HG03045 (cell line): Measurements from ENCODE around the gene STAG3.
A peak's percentile ranks its signal among the peaks of the same experiment; 100 is the strongest.
"Not testable (repeated sequence)": the region's sequence is repeated elsewhere in the genome, so short reads cannot be mapped to it uniquely, and the experiment has no call there.

Experiments
- ATAC-seq: cut with Tn5 transposase; IDR thresholded peaks from one replicate; pipeline ENCODE4 v1.9.1; 2021; ENCODE audit warnings: mild to moderate bottlenecking, moderate library complexity; ENCODE audit not compliant: unreplicated experiment

STAG3 gene

GRCh38 chr7:100173806-100174495, 3.8 kb upstream of the STAG3 start:
- ATAC-seq = no peak

DNA sequence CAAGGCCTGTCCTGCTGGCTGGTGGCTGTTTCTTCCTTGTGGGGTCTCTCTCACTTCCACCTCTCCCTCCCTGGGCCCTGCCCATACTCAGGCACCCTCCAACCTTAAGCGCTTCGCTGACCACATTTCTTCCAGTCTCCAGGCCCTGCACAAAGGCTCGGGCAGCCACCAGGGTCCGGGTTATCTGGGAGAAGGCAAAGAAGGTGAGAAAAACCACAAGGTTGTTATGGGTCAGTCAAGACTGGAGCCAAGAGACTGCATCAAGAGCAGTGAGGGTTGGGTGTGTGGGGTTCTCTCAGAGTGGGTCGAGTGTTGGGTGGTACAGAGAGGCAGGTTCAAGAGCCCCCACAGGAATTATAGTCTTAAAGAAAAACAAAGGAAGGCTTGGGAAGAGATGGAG, 3.1 kb upstream of the STAG3 start:
- no peak for ATAC-seq

DNA sequence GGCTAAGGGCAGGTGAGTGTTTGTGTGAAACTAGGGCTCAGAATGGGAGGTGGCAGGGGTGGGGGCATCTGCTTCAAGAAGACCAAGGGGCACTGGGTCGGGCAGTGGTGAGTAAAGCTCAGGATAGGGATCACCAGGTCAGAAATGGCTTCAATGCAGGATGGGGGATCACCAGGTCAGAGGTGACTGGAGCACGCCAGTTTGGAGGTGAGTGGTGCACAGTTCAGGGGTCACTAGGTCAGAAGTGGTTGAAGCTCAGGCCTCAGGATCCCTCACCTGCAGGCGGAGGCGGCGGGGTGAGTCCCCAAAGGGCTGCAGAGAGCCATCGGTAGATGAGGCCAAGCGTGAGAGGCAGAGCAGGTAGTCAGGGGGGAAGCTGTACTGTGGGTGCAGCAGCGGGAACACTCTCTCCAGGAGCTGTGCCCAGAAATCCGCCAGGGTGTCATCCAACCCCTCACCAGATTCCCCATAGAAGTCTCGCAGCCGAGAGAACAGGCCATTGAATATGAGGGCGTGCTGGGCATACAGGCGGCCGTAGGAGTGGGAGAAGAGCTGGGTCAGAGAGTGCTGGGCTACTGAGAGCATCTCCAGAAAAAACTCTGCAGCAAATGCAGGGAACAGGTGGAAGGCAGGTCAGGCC, 2.3 kb upstream of the STAG3 start:
- no peak for ATAC-seq

DNA sequence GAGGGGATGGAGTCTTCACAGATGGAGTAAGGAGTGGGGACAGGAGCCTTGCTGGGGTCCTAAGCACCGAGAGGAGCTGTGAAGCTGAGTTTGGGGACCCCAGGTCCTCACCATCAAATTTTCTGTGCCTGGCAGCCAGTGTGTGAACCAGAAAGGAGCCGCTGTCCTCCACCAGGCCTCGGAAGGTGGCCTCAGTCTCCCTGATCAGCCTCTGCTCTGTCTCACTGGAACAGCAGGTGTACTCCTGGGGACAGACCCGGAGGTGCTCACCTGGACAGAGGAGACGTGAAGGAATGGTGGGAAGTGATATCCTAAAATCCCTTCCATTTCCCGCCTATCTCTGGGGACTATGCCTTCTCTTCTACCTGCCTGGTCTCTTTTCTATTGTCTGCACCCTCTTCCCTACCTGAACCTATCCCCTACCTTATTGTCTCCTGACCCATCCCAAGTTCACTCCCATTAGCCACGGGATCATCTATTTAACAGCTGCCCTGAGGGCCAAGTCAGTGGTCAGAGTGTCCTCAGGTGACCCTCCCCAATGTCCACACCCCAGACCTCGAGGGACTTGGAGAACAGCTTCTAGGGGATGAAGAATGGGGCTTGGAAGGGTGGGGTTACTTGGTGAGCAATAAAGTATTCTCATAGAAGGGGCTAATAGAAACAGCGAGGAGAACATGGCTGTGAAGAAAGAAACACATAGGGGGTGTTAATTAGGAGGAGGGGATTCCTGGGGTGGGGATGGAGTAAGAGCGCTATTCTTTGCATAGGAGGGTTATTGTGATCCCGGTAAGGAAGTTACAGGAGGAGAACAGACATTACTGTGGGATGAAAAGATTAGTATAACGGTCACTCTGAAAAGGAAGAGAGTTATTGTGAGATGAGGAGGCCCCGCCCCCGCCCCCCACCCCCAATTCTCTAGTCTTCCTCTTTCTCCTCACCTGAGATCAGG, 1.3 kb upstream of the STAG3 start:
- ATAC-seq = no peak

GRCh38 chr7:100180084-100180483, 2.4 kb downstream of the STAG3 start:
- not testable (repeated sequence) for ATAC-seq

DNA sequence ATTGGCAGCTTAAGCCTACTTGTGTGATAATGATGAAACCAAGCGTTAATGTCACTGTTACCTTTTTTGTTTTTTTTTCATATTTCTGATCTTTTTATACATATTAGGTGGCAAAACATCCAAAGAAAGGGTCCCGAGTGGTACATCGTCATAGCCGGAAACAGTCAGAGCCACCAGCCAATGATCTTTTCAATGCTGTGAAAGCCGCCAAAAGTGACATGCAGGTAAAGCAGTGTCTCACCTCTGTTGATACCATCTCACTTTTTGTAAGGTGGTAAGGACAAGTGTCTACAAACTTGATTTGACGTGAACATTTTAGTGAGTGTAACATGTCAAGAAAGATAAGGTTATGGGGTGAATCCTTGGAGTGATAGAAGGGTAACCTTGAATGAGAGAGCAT, 4.9 kb downstream of the STAG3 start:
- ATAC-seq = not testable (repeated sequence)

GRCh38 chr7:100183090-100183489, 5.4 kb downstream of the STAG3 start:
- not testable (repeated sequence) for ATAC-seq

- no peak for ATAC-seq
Measured at GRCh38 chr7:100185726-100186125, 8.0 kb downstream of the STAG3 start.

DNA sequence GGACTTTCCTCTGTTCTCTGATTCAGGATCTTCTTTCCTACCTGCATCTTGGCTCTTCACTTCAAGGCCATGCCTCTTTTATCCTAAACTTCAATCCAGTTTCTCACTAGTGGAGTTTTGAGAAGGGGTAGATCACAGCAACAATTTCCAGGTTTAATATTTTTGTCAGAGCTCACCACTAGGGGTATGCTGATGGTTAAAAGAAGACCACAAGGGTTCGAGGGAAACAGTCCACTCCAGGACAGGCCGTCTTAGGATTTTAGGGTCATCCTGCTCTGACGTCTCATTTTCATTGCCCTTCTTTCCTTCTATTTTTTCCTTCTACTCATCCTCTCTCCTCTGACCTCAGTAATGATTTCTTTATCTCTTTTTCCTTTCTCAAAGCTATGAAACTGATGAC, 11.3 kb downstream of the STAG3 start:
- ATAC-seq = no peak

GRCh38 chr7:100190048-100190711, 12.5 kb downstream of the STAG3 start:
- no peak for ATAC-seq

- no peak for ATAC-seq
Measured at GRCh38 chr7:100191775-100192174, 14.1 kb downstream of the STAG3 start.

GRCh38 chr7:100192281-100192862, 14.7 kb downstream of the STAG3 start:
- not testable (repeated sequence) for ATAC-seq

DNA sequence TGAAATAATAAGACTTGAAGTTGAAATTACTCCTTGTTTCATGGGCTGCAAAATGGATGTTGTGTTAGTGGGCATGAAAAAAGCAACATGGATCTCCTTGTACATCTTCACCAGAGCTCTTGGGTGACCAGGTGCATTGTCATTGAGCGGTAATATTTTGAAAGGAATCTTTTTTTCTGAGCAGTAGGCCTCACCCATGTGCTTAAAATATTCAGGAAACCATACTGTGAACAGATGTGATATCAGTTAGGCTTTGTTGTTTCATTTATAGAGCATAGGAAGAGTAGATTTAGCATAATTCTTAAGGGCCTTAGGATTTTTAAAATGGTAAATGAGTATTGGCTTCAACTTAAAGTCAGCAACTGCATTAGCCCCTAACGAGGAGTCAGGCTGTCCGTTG, 15.3 kb downstream of the STAG3 start:
- no peak for ATAC-seq

GRCh38 chr7:100195222-100195621, 17.5 kb downstream of the STAG3 start:
- no peak for ATAC-seq

DNA sequence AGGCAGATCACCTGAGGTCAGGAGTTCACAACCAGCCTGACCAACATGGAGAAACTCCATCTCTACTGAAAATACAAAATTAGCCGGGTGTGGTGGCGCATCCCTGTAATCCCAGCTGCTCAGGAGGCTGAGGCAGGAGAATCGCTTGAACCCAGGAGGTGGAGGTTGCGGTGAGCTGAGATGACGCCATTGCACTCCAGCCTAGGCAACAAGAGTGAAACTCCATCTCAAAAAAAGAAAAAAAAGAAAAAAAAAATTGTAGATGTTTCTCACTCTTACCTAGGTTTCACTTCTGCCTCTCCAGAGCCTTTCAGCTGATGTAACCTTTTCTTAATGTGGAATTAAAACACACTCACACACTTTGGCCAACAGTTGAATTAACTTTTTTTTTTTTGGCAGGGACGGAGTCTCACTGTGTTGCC, 18.2 kb downstream of the STAG3 start:
- not testable (repeated sequence) for ATAC-seq

DNA sequence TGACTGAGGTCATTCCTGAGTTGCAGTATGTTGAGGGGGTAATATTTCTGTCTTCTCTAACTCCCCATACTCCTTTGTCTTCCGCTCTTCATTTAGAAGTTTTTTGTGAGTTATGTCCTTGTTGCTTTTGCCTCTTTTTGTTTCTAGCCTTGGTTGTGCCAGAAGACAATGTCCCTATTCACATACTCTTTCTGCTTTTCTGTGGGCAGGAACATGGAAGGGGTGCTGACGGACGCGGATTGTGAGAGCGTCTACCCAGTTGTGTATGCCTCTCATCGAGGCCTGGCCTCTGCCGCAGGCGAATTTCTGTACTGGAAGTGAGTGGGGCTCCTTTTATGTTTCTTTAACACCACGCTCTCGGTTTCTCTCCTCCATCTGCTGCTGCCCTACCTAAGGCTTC, 20.5 kb downstream of the STAG3 start:
- no peak for ATAC-seq

GRCh38 chr7:100200693-100201092, 23.0 kb downstream of the STAG3 start:
- ATAC-seq = no peak

- no peak for ATAC-seq
Measured at GRCh38 chr7:100204454-100204853, 26.7 kb downstream of the STAG3 start.

DNA sequence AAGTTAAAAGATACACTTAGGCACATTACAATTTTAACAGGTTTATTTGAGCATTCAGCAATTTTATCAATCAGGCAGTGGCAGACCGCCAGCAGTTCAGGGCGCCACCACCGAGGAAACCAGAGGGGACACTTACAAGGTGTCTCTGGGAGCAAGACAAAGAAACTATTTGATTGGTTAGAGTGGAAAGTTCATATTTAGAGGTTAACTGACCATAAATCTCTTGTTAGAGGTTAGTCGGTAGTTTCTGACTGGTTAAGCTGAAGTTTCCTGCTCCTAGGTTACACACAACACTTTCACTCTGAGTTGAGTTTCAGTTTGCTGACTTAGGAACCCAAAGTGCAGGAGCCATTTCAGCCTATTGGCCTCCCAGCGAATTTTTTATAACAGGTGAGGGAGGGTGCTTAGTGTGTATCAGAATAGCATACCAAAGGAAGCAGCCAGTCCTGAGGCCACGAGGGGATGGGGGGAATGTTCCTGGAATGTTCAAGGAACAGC, 31.2 kb downstream of the STAG3 start:
- ATAC-seq = peak; percentile 55

GRCh38 chr7:100209493-100209892, 31.8 kb downstream of the STAG3 start:
- no peak for ATAC-seq
